ENCODE results near the gene VAMP8. TPM values are rescaled to one million over a fixed set of nuclear protein-coding genes. Genes with fewer than 3 reads are reported as not detected.

The VAMP8 gene
- total and polyA plus RNA-seq, 10 of the 15 experiments (the other 5 are each of a cell fraction or from before 2014, with no cell fraction given): 93.6 to 744 (median 217) TPM

DNA sequence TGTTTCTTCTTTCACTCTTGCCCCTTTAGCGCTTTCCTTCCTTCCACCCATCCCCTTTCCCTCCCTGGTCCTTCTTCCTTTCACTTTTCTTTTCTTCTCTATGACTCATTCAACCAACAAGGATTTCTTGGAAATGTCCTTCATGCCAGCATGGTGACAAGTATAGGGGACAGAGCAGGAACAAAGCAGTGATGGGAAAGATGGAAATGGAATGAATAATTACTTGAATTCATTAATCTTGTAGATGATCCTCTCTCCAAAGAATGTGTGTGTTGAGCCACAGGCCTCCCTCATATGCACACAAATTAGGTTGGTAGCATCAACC lies 8.4 kb downstream of the VAMP8 start (continued):
- TF ChIP-seq ZBTB11 (CRISPR knock-in tag; IDR thresholded peaks at IDR 0.05): no peak

DNA sequence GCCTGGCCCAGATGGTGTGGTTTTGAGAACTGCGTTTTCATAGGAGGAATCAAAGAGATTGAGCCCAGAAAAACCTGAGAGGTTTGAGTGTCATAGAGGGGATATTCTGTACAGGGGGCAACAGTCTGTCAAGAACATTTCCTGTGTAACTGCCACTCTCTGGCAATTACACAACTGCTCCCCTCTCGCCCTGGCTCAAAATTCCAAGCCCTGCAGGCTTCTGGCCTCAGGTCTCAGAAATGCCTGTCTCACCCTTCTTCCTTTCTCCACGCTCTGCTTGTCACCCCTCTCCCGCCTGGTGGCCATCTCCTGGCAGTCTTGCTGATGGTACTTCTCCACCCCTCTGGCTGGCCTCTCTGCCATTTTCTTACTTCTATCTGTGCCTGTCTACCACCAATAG lies 10.8 kb downstream of the VAMP8 start:
- Histone ChIP-seq H3K4me2 (ENCODE audit: control insufficient read depth, insufficient read depth) (no peak overlapping the region), H3K79me2 (ENCODE audit: control insufficient read depth, insufficient read depth, low read length) (no peaks in the 10 kb centered on the region; the same call in 1 of the 2 replicates), H4K20me1 (ENCODE audit: control insufficient read depth, insufficient read depth) (no peaks in the 10 kb centered on the region), H3K4me3 (no peak overlapping the region), H3K9me3 (replicated peaks; ENCODE audit: control insufficient read depth, insufficient read depth, low read length) (no peaks in the 10 kb centered on the region), H3K36me3 (ENCODE audit: control insufficient read depth in 2 of 2, insufficient read depth in 2 of 2, low read length in 1 of 2) (no peaks in the 10 kb centered on the region), H3K4me1 (ENCODE audit: control insufficient read depth, insufficient read depth, low read length) (peaks cover 20% of the 10 kb centered on the region), H3K27me3 (replicated peaks in 1 of 2; ENCODE audit: control insufficient read depth in 2 of 2, insufficient read depth in 2 of 2, low read length in 1 of 2) (no peaks in the 10 kb centered on the region), H2AFZ (ENCODE audit: control insufficient read depth, low read depth, low read length) (no peak overlapping the region), H3K9ac (ENCODE audit: control insufficient read depth, insufficient read depth, low read length) (no peak overlapping the region), H3K27ac (ENCODE audit: control insufficient read depth, insufficient read depth) (no peak overlapping the region)
- no TSS peak for BruUV-seq (replicated peaks)
- SMC1A ChIA-PET (ENCODE audit: uncharacterized antibody, unreplicated experiment): interaction anchor here (1.2 kb wide), 1 partner anchor 10 kb away, joined by 5 read pairs; no protein-coding TSS in a partner anchor
- intact Hi-C loops (cut with micrococcal nuclease; ENCODE audit: unreplicated experiment) (no loop called here), in situ Hi-C loops (cut with MboI) (no loop called here)
- CTCF ChIA-PET: interaction anchor here (0.9 kb wide), 1 partner anchor 9 kb away, joined by 3 read pairs; no protein-coding TSS in a partner anchor
- ATAC-seq: no peak
- RAD21 ChIA-PET (ENCODE audit: unreplicated experiment): no interaction called here
- no peak for DNase-seq (ENCODE audit: low read depth, low spot score)
- WGBS (ENCODE audit: insufficient coverage, insufficient replicate concordance, low lambda C conversion rate, missing lambda C conversion rate): 68% methylated on average over 4 of the region's 4 CpGs
- TF ChIP-seq TARDBP (IDR thresholded peaks at IDR 0.05; ENCODE audit: borderline replicate concordance): no peak
- POLR2A ChIA-PET: no interaction called here
- no peak for FAIRE-seq

- intact Hi-C loops (cut with micrococcal nuclease; ENCODE audit: unreplicated experiment): no loop called here
- H4K20me1 ChIP-seq (ENCODE audit: control insufficient read depth, insufficient read depth): no peaks in the 10 kb centered on the region
- ATAC-seq: no peak
- no TSS peak for BruUV-seq (replicated peaks)
- ChIA-PET CTCF (no interaction called here), RAD21 (ENCODE audit: unreplicated experiment) (no interaction called here), SMC1A (ENCODE audit: uncharacterized antibody, unreplicated experiment) (no interaction called here), POLR2A (no interaction called here)
- H3K27me3 ChIP-seq (replicated peaks in 1 of 2; ENCODE audit: control insufficient read depth in 2 of 2, insufficient read depth in 2 of 2, low read length in 1 of 2): no peaks in the 10 kb centered on the region
- H2AFZ ChIP-seq (ENCODE audit: control insufficient read depth, low read depth, low read length): no peak overlapping the region
- WGBS (ENCODE audit: insufficient coverage, insufficient replicate concordance, low lambda C conversion rate, missing lambda C conversion rate): 72% methylated on average over 4 of the region's 4 CpGs
- no peaks in the 10 kb centered on the region for H3K36me3 ChIP-seq (ENCODE audit: control insufficient read depth in 2 of 2, insufficient read depth in 2 of 2, low read length in 1 of 2)
- H3K4me3 ChIP-seq: no peak overlapping the region
- H3K79me2 ChIP-seq (ENCODE audit: control insufficient read depth, insufficient read depth, low read length): no peaks in the 10 kb centered on the region; the same call in 1 of the 2 replicates
- TF ChIP-seq SMAD5 (IDR thresholded peaks at IDR 0.05; ENCODE audit: low read depth): no peak
- TF ChIP-seq REST (IDR thresholded peaks at IDR 0.05; ENCODE audit: low read depth, low read length): no peak
- TF ChIP-seq YBX1 (IDR thresholded peaks at IDR 0.05): no peak
- TF ChIP-seq SUZ12 (IDR thresholded peaks at IDR 0.05; ENCODE audit: unreplicated experiment): no peak
- in situ Hi-C loops (cut with MboI): no loop called here
- no peak overlapping the region for H3K27ac ChIP-seq (ENCODE audit: control insufficient read depth, insufficient read depth)
- no peaks in the 10 kb centered on the region for H3K9me3 ChIP-seq (replicated peaks; ENCODE audit: control insufficient read depth, insufficient read depth, low read length)
- FAIRE-seq: no peak
- DNase-seq (ENCODE audit: low read depth, low spot score): no peak
- peaks cover 18% of the 10 kb centered on the region for H3K4me1 ChIP-seq (ENCODE audit: control insufficient read depth, insufficient read depth, low read length)
- H3K9ac ChIP-seq (ENCODE audit: control insufficient read depth, insufficient read depth, low read length): no peak overlapping the region
- no peak overlapping the region for H3K4me2 ChIP-seq (ENCODE audit: control insufficient read depth, insufficient read depth)
Observed at GRCh38 chr2:85588645-85589044, 11.3 kb downstream of the VAMP8 start.

All from GM12878 (cell line).